ENCODE results near the gene RAD51D. TPM values are rescaled to one million over a fixed set of nuclear protein-coding genes. Genes with fewer than 3 reads are reported as not detected.

RAD51D gene
- polyA plus RNA-seq, 1 donor from 2014 or later: 19.0 TPM

- Histone ChIP-seq H3K9me3 (ENCODE audit: low read length) (no peaks in the 10 kb centered on the region), H3K36me3 (ENCODE audit: insufficient read depth, low read length) (no peaks in the 10 kb centered on the region), H3F3A (ENCODE audit: insufficient read depth, low read length, poor library complexity, severe bottlenecking) (no peaks in the 10 kb centered on the region), H3K9ac (ENCODE audit: low read length) (no peak overlapping the region), H2AFZ (ENCODE audit: low read depth, low read length) (no peak overlapping the region), H3K4me3 (ENCODE audit: low read length) (no peak overlapping the region), H3K4me2 (ENCODE audit: low read length) (no peak overlapping the region), H3K9me2 (ENCODE audit: insufficient read depth, low read length) (no peaks in the 10 kb centered on the region), H4K20me1 (ENCODE audit: insufficient read depth) (no peaks in the 10 kb centered on the region), H3K79me2 (replicated peaks; ENCODE audit: insufficient read depth, low read length) (no peaks in the 10 kb centered on the region), H3K27ac (ENCODE audit: low read length) (no peak overlapping the region), H3K27me3 (ENCODE audit: insufficient read depth, low read depth, low read length) (no peaks in the 10 kb centered on the region)
- TF ChIP-seq EZH2 (IDR thresholded peaks at IDR 0.05; ENCODE audit: borderline replicate concordance, insufficient read depth, low read length, poor library complexity, severe bottlenecking): no peak
- TF ChIP-seq SMC3 (conservative IDR thresholded peaks at IDR 0.05; ENCODE audit: poor library complexity): no peak
- no peak for TF ChIP-seq CTCF (IDR thresholded peaks at IDR 0.05; ENCODE audit: poor library complexity, severe bottlenecking)
- TF ChIP-seq POLR2AphosphoS5 (IDR thresholded peaks at IDR 0.05): no peak
- TF ChIP-seq REST (IDR thresholded peaks at IDR 0.05; ENCODE audit: borderline replicate concordance): no peak
- no peak for TF ChIP-seq EP300 (conservative IDR thresholded peaks at IDR 0.05; ENCODE audit: poor library complexity, severe bottlenecking)
- TF ChIP-seq TAF1 (IDR thresholded peaks at IDR 0.05; ENCODE audit: low read depth): no peak
- no peak for TF ChIP-seq MXI1 (conservative IDR thresholded peaks at IDR 0.05; ENCODE audit: poor library complexity, severe bottlenecking)
- no peak for TF ChIP-seq RAD21 (conservative IDR thresholded peaks at IDR 0.05)
Measured at GRCh38 chr17:35056013-35056412, 63.6 kb downstream of the RAD51D start.

GRCh38 chr17:35053204-35053603 is 66.5 kb downstream of the RAD51D start:
- H3K4me2 ChIP-seq (ENCODE audit: low read length): no peak overlapping the region
- H3K9ac ChIP-seq (ENCODE audit: low read length): no peak overlapping the region
- no peaks in the 10 kb centered on the region for H3K9me3 ChIP-seq (ENCODE audit: low read length)
- TF ChIP-seq EZH2 (IDR thresholded peaks at IDR 0.05; ENCODE audit: borderline replicate concordance, insufficient read depth, low read length, poor library complexity, severe bottlenecking) (no peak), MXI1 (conservative IDR thresholded peaks at IDR 0.05; ENCODE audit: poor library complexity, severe bottlenecking) (no peak), CTCF (IDR thresholded peaks at IDR 0.05; ENCODE audit: poor library complexity, severe bottlenecking) (no peak), SMC3 (conservative IDR thresholded peaks at IDR 0.05; ENCODE audit: poor library complexity) (no peak), EP300 (conservative IDR thresholded peaks at IDR 0.05; ENCODE audit: poor library complexity, severe bottlenecking) (no peak), POLR2AphosphoS5 (IDR thresholded peaks at IDR 0.05) (no peak), REST (IDR thresholded peaks at IDR 0.05; ENCODE audit: borderline replicate concordance) (no peak)
- H3F3A ChIP-seq (ENCODE audit: insufficient read depth, low read length, poor library complexity, severe bottlenecking): no peaks in the 10 kb centered on the region
- H4K20me1 ChIP-seq (ENCODE audit: insufficient read depth): no peaks in the 10 kb centered on the region
- H2AFZ ChIP-seq (ENCODE audit: low read depth, low read length): no peak overlapping the region
- no peak overlapping the region for H3K4me3 ChIP-seq (ENCODE audit: low read length)
- H3K79me2 ChIP-seq (replicated peaks; ENCODE audit: insufficient read depth, low read length): no peaks in the 10 kb centered on the region
- H3K9me2 ChIP-seq (ENCODE audit: insufficient read depth, low read length): no peaks in the 10 kb centered on the region
- no peaks in the 10 kb centered on the region for H3K36me3 ChIP-seq (ENCODE audit: insufficient read depth, low read length)
- H3K27me3 ChIP-seq (ENCODE audit: insufficient read depth, low read depth, low read length): no peaks in the 10 kb centered on the region
- no peak overlapping the region for H3K27ac ChIP-seq (ENCODE audit: low read length)

All from neural cell (in vitro differentiated cells).